Spleen (tissue), 7 donors: ENCODE measurements around the gene CEP350.

Experiments used
- CTCF ChIP-seq, 11 experiments: fragments of 200-600 bp in 7 of 11; fragments of 450-650 bp in 4 of 11; sonication (generic) in 4 of 11; IDR thresholded peaks in 8 of 11; conservative IDR thresholded peaks in 3 of 11; 1 replicate in 7 of 11; 2 replicates in 4 of 11; pipeline versions ENCODE4 v1.4.0 to v1.8.0; 2016 to 2021; ENCODE audit warnings: antibody characterized with exemption in 11 of 11, inconsistent platforms in 4 of 11, mild to moderate bottlenecking in 1 of 11
- POLR2A ChIP-seq, 3 donors: fragments of 450-650 bp; IDR thresholded peaks; one replicate each; pipeline ENCODE4 v1.5.1; 2017; ENCODE audit warnings: antibody characterized with exemption in 3 of 3, mild to moderate bottlenecking in 1 of 3
- POLR2AphosphoS5 ChIP-seq, 3 donors: sonication (generic); formaldehyde crosslinking; IDR thresholded peaks; one replicate each; pipeline ENCODE4 v1.5.1; 2017; ENCODE audit warnings: antibody characterized with exemption in 3 of 3
- donor health status: DM: no; HTN: no; CAD: no; lungs with moderate emphysema.
- donor health status: DM: no; HTN: no; CAD: no.
- donor health status: DM: no; HTN: no; CAD: no.

- TF ChIP-seq POLR2A (IDR thresholded peaks at IDR 0.05) (no peak), CTCF (IDR thresholded peaks at IDR 0.05 in 8 of 11, conservative IDR thresholded peaks at IDR 0.05 in 3 of 11) (no peak), POLR2AphosphoS5 (IDR thresholded peaks at IDR 0.05) (no peak)
Measured at GRCh38 chr1:180066150-180066549, 111.5 kb downstream of the CEP350 start.
